NCI-H1092 treated with DMSO at 0.1 percent for 48 hours (cell line): ENCODE measurements around the gene KCNH4.
"Not testable (repeated sequence)": the region's sequence is repeated elsewhere in the genome, so short reads cannot be mapped to it uniquely, and the experiment has no call there.

Experiments
- DNase-seq: peaks from one replicate; lab custom pipeline; 2025; lab: John Stamatoyannopoulos, UW

Gene KCNH4

DNA sequence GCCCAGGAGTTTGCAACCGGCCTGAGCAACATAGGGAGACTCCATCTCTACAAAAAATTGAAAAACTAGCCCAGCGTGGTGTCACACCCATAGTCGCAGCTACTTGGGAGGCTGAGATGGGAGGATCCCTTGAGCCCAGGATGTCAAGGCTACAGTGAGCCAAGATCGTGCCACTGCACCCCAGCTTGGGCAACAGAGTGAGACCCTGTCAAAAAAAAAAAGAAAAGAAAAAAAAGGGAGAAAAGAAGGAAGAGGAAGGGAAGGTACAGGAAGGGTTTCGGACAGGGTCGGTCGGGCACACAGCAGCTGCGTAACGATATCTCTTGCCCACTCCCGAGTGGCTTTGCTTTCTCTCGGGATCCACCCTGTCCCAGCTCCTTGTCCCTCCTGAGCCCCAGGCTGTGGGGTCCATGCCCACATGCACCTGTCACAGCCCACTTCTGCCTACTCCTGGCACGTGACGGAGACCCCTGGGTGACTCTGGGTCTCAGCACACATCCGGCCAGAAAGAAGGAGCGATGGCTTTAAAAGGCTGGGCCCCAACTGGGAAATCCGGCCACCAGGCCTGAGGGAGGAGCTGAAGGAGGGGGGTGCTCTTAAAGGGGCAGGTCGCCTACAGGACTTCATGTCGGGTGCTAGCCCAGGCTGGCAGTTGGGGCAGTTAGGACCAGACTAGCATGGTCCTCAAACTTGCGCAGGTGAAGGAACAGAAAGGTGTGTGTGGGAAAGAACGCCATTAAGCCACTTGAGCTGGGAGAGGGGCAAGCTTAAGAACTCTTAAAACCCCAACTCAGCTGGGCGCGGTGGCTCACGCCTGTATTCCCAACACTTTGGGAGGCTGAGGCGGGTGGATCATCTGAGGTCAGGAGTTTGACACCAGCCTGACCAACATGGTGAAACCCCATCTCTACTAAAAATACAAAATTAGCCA lies 13.3 kb upstream of the KCNH4 start, which contains the start of gene GHDC:
TSS of gene GHDC (minus strand) at position 526 of the 931 bp plus-strand sequence. CDS start 913 bp downstream, outside the sequence.
- peak; percentile 81 for DNase-seq

DNA sequence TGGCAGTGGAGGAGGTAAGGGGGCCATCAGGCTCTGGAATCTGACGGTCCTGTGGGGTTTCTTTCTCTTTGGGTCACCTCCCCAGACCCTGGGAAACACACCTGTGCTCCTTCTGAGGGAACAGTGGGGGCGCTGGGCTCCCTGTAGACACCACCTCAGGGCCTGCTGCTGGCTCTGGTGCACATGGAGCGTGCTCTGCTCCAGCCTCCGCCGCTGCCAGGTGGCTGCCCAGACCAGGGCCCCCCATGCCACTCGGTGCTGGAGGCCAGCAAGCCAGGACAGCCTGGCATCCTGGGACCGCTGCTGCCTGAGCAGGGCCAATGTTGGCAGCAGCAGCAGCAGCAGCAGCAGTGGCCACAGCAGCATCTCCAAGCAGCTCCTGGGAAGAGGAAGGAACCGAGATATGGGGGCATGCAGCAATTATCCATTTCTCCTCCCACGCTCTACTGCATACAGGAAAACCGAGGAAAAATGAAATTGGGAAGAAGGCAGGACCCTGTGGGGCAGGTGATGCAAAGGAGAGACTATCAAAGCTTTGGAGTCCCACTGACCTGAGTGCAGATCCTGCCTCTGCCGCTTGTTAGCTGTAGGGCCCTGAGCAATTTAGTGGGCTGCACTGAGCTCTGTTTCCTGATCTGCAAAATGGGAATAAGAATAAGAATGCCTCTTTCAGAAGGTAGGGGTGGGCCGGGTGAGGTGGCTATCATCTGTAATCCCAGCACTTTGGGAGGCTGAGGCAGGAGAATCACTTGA lies 12.4 kb upstream of the KCNH4 start:
- no peak for DNase-seq

GRCh38 chr17:42192189-42193126 lies 11.5 kb upstream of the KCNH4 start:
- no peak for DNase-seq

- no peak for DNase-seq
These were observed 10.3 kb upstream of the KCNH4 start for GRCh38 chr17:42191275-42191608.

DNA sequence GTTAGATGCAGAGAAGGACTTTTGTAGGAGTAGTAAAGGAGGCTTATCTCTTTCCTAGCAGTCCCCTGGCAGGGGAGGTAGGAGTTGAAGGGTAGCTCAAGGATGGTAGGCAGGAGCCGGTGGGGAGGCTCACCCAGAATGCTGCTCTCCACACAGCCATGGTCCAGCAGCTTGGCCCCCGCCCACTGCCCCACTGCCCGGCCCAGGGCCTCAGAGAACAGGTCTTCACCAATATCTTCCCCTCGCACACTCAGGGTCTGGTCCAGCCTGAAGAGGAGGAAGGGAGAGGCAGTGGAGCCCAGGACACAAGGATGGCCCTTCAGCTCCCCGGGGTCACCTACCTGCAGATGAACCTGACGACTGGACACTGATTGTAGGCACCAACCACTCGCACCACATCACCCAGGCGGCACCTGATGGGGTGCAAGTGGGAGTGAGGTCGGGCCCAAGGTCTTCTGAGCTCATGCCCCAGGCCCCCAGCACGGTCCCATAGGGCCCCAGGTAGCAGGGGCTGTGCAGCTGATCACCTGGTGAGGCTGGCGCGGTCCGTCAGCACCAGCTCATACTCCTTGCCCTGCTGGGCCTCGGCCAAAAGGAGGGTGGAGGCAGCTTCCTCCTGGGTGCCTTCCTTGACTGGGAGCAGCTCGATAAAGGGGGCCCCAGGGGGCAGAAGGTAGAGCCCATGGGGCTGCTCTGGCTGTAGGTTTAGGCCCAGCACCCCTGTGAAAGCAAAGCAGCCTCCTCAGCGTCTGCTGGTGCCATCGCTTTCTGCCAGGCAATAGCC lies 9.7 kb upstream of the KCNH4 start:
- DNase-seq, result no peak

- DNase-seq, result no peak
These were observed 8.7 kb upstream of the KCNH4 start for GRCh38 chr17:42189651-42189965.

DNA sequence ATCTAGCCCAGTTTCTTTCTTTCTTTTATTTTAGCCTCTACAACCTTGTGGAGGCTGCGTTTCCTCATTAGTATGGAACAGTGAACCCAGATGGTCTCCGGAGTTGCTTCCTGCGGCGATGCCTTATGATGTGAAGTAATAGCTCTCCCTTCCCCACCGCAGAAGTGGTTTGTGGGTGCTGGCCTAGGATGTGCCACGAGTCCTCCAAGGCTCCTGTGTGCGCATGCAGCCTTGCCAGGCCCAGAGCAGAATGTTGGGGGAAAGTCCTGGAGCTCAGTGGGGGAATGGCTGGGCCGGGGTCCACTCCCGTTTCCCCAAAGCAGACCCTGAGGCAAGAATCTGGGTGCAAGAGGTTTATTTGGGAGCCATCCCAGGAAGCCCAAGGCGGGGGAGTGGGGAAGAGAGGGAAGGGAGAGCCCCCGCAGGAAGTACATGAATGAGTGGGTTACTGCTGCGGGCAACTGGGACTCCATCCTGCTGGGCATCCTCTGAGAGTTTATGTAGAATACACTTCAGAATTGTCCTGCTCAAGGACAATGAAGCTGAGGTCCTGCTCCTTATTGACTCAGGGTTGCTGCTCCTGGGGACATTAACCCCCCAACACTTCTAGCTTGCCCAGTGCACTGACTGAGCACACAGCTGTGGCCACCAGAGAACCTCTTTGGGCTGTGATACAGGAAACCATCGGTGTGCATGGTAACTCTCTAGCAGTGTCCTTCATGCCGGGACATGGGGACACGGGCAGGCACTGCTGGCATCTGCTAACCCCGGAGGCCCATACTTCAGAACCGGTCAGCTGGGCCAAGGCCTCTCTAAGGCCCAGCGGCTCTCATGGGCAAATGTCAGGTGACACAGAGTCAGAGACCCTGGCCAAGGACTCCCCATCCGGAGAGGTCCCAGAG lies 8.1 kb upstream of the KCNH4 start:
- DNase-seq, result no peak

GRCh38 chr17:42187833-42188232 lies 6.9 kb upstream of the KCNH4 start:
- DNase-seq, result no peak

- not testable (repeated sequence) for DNase-seq
These were observed 5.2 kb upstream of the KCNH4 start for GRCh38 chr17:42186191-42186590.

DNA sequence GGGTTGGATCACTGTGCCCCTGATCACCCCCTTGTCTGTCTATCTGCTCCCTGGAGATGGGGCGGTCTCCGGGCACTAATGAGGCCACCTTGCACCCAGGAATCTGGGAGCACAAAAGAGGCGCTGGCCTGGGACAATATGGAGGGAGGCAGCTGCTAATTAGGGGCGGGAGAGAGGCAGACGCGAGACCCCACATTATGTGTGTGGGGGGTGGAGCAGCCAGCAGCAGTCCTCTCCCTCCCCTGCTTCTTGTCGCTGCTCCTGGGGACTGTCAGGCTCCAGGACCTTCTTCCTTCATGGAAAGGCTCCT lies 4.6 kb upstream of the KCNH4 start:
- DNase-seq, result no peak

DNA sequence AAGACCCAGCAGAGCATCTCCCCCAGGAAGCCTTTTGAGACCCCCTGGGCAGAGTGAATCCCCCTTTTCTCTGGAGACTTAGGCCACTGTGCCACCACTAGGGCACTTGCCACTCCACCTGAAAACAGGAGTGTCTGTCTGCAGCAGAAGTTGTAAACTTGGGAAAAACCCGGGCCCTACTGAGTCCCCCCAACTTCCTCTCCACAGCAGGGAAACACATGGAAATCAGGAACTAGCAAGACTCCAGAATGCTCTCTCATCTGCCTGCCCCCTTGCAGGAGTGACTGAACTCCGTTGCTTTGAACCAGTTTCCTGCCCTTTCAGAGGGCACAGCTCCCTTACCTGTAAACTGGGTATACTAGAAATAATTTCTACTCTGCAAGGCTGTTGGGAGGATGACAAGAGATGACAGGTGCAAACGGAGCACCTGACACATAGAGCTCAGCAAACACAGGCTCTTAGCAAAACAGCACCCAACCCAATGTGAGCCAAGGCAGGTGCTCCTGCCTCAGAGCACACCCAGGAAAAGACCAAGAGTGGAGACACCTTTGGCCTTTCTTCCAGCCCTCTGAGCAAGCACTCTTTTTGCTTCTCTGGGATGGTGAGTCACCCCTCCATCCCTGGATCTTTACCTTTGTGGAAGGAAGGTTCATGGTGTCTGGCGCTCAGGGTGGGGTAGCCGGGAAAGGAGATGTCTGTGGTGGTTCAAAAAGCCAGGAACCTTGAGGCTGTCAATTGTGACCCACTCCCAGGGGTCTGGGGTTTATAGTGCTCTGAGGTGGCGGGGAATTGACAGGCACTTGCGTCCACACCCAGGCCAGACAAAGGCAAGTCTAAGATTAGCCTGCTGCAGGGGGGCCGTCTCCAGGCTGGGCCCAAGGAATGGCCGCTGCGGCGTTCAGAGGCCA lies 4.0 kb upstream of the KCNH4 start, which contains the start of gene HCRT:
TSS of gene HCRT (minus strand) at position 740 of the 908 bp plus-strand sequence. CDS start at position 653, 87 bp downstream.
- no peak for DNase-seq

GRCh38 chr17:42183741-42184711 lies 3.1 kb upstream of the KCNH4 start:
- peak; percentile 68 for DNase-seq

DNA sequence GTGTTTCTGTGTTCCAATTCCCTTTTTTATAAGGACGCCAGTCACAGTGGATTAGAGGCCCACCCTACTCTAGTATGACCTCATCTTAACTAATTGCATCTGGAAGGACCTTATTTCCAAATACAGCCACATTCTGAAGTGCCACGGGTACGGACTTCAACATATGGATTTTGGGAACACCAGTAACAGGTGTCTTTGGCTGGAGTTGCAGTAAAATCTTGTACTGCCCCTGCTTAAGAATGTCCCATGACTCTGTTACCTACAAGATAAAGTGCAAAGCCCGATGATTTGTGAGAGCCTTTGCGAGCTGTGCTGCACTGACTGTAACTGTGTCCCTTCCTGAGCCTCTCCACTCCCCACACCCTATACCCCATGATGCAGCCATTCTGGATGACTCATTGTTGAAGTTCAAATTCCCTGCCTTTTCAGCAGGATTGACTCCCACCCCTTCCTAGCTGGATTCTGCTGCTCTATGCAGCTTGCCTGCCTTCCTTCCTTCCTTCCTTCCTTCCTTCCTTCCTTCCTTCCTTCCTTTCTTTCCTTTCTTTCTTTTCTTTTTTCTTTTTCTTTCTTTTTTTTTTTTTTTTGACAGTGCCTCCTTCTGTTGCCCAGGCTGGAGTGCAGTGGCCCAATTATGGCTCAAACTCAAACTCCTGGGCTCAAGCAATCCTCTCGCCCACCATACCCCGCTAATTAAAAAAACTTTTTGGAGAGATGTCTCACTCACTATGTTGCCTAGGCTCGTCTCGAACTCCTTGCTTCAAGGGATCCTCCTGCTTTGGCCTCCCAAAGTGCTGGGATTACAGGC lies 2.2 kb upstream of the KCNH4 start:
- no peak for DNase-seq

GRCh38 chr17:42181851-42182207 lies 887 bp upstream of the KCNH4 start:
- no peak for DNase-seq

DNA sequence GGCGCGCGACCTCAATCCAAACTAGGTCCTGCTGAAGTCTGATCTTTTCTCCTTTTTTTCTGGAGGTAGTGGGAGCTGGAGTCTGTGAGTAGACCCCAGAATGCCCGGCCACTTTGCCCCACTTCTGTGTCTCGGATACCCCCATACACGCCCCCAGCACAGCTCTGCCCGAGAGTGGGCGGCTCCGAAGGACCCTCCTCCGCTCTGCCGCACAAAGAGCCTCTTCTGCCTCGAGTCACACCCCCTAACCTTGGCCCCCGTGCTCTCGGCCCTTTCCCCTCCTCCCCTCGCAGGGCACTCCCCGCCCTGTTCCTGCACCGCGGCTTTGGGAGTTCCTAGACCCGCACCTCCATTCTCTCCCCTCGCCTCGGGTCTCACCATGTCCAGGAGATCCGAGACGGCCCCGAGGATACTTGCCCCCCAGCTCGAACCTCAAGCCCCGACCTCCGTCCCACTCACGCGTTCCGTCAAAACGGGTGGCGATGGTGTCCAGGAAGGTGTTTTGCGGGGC lies 476 bp downstream of the KCNH4 start:
- no peak for DNase-seq

- peak; percentile 18 for DNase-seq
These were observed 981 bp downstream of the KCNH4 start for GRCh38 chr17:42179911-42180410.

DNA sequence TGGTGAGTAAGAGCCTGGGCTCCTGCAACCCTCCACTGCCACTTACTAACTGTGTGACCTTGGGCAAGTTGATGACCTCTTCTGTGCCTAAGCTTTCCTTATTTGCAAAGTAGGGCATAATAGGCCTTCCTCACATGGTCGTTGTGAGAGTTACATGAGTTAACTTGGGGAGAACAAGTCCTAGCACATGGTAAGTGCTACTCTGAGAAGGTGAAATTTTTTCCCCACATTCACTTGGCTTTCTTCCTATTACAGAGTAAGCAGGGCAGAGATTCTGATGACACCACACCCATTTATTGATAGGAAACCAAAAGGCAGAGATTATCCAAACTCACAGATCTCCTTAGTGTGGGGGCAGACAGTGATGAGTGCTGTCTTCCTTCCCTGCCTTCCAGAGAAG lies 1.6 kb downstream of the KCNH4 start:
- DNase-seq, result no peak
